ENCODE data around the gene PPFIA3.
A peak's percentile ranks its signal among the peaks of the same experiment; 100 is the strongest.
"Not testable (repeated sequence)": the region's sequence is repeated elsewhere in the genome, so short reads cannot be mapped to it uniquely, and the experiment has no call there.

The PPFIA3 gene

DNA sequence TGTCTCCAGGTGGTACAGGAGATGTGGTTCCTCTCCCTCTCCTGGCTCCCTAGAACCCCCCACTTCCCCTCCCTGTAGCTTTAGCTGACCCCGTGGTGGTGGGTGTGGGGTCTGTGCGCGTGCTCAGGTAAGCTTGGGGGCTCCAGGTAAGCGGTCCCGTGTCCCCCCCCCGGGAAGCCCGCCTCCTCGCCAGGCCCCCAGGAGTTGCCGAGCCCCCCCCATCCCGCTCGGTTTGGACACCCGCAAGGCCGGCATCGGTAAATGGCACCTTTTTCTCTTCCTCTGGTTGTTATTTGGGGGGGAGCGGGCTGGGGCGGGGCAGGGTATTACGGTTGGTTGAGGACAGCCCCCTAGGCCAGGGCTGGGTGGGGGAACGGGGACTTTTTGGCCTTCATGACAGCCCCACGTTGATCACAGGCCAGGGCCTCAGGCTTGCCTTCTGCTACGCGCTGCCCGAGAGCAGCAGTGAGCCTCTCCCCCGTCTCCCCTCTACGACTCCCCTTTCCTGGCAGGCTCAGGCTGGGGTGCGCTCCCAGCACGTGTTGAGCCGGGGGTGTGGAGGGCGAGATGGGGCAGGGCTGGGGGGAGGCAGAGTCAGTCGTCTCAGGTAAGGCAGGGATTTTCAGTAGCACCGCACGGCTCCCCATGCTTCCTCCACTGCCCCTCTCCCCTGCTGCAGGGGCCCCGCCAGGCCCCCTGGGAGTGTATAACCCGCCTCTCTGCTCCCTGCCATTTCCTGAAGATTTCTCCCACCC, 15.8 kb upstream of the PPFIA3 start:
- DNase-seq: no peak

- no peak for DNase-seq
Measured at GRCh38 chr19:49104229-49104864, 15.0 kb upstream of the PPFIA3 start.

- peak; percentile 16 to 64 (median 36) for DNase-seq
Measured at GRCh38 chr19:49106648-49107135, 12.7 kb upstream of the PPFIA3 start.

- DNase-seq: no peak
Measured at GRCh38 chr19:49107625-49108459, 11.5 kb upstream of the PPFIA3 start.

DNA sequence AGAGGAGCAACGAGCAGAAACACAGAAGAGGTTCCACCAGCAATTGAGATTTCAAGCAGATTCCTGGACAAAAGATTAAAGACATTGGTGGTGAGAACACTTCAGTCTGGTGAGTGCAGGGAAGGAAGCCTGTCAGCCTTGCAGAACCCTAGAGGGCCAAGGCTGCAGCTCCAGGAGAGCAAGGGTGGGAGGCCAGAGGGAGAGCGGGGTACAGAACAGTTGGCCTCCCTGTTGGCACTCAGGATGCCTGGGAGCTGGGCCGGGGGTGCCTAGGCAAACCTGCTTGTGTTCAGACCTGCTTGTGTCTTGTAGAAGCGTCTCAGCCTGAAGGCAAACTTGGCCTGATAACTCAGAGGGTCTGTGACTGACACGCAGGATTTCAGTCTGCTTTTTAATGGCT, 10.3 kb upstream of the PPFIA3 start:
- no peak for DNase-seq

DNA sequence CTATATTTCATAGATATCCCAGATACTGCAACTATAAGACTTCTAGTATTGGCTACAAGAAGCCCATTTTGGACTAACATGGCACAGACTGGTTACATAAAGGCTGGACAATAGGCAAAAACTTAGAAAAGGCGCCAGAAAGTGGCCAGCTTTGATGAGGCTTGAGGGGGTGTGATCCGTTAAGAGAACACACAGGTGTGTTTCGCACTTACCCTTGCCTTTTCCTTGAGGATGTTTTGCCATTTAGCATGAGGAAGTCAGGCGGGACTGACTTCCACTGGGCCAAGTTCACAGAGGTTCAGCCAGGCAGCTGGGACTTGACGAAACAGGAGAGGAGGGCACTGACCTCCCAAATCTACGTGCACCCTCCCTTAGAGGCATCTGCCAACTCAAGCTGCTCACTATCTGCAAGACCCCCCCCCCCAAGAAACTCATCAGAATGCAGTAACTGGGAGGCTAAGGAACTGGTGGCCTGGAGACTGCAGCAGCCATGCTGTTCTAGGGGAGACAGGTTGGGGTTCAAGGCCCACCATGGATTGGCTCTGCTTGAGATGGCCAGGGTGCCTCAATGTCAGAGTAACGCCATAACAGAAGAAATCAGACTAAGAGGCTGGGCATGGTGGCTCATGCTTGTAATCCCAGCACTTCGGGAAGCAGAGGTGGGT, 9.6 kb upstream of the PPFIA3 start:
- DNase-seq: no peak

GRCh38 chr19:49110567-49110966, 8.8 kb upstream of the PPFIA3 start:
- DNase-seq: no peak

DNA sequence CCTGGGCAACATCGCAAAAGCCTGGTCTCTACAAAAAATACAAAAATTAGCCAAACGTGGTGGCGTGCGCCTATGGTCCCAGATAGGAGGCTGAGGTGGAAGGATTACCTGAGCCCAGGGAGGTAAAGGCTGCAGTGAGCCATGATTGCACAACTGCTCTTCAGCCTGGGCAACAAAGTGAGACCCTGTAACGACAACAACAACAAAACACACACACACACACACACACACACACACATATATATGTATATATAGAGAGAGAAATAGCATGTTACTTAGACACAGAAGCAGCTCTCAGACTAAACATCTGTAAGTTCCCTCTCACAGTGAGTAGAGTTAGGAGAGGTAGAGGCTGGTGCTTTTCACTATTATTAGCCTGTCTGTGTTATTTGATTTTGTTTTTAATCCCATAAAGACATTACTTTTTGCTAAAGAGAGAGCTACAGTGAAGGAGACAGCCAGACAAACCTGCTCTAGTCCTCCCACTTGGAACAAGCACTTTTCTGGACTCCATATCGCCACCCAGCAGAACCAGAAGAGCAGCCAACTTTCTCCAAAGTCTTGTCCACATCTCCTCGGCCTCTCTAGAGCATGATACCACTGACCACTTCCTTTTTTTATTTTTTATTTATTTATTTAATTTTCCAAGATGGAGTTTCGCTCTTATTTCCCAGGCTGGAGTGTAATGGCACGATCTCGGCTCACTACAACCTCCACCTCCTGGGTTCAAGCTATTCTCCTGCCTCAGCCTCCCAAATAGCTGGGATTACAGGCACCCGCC, 7.9 kb upstream of the PPFIA3 start:
- DNase-seq: no peak

GRCh38 chr19:49113762-49114629, 5.3 kb upstream of the PPFIA3 start, which contains the start of gene LIN7B:
TSS of gene LIN7B (plus strand) at chr19:49114370. CDS start at chr19:49114405, 35 bp downstream.
- peak in 3 of 4 experiments; percentile 50 to 74 (median 57) for DNase-seq

DNA sequence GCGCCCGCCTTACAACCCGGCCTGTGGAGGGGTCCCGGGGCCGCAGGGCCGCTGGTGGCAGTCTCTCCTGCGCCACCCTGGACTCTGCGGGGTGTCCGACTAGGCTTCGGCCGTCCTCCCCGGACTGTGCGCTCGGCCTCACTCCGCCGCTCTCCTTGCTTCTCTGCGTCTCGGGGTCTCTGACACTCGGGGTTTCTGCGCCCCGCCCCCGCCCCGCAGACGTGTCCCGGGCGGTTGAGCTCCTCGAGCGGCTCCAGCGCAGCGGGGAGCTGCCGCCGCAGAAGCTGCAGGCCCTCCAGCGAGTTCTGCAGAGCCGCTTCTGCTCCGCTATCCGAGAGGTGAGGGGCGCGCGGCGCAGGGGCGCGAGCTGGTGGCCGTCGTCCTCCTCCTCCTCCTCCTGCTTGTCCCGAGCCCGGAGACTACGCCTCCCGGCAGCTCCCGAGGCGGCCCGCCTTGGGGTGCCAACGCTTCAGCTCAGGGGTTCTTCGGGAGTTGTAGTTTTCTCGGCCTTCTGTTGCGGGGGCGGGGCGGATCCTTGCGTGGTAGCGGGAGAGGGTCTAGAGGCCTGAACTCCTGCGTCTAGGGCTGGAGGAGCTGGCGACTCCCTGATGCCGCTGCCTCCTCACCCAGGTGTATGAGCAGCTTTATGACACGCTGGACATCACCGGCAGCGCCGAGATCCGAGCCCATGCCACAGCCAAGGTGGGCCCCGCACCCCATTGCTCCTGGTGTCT, 4.5 kb upstream of the PPFIA3 start:
- DNase-seq: peak in 2 of 4 experiments; percentile 11 to 49

GRCh38 chr19:49116544-49116943, 2.8 kb upstream of the PPFIA3 start:
- no peak for DNase-seq

- DNase-seq: no peak
Measured at GRCh38 chr19:49117677-49118564, 1.4 kb upstream of the PPFIA3 start.

- DNase-seq: peak; percentile 88 to 95 (median 90)
Measured at GRCh38 chr19:49118565-49119410, 556 bp upstream of the PPFIA3 start, which contains the start of gene C19orf73. TSS of gene C19orf73 (minus strand) at chr19:49119143. CDS start at chr19:49119022, 121 bp downstream.

GRCh38 chr19:49120325-49120683, 960 bp downstream of the PPFIA3 start:
- DNase-seq: no peak

- DNase-seq: no peak
Measured at GRCh38 chr19:49120868-49121267, 1.5 kb downstream of the PPFIA3 start.

DNA sequence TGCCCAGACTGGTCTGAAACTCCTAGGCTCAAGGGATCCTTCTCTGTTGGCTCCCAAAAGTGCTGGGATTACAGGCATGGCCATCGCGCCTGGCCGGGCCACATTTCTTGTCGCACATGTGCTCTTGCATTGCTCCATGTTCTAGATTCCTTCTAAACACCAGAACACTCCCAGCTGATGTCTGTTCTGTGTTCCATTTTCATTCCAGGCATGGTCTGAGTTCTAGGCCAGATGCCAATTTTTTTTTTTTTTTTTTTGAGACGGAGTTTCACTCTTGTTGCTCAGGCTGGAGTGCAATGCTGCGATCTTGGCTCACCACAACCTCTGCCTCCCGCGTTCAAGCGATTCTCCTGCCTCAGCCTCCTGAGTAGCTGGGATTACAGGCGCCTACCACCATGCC, 2.5 kb downstream of the PPFIA3 start:
- DNase-seq: not testable (repeated sequence)

DNA sequence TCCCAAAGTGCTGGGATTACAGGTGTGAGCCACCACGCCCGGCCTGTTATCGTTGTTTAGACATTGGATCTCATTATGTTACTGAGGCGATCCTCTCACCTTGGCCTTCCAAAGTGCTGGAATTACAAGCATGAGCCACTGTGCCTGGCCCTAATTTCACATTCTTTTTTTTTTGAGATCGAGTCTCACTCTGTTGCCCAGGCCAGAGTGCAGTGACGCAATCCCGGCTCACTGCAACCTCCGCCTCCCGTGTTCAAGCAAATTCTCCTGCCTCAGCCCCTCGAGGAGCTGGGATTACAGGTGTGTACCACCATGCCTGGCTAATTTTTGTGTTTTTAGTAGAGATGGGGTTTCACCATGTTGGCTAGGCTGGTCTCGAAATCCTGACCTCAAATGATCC, 3.9 kb downstream of the PPFIA3 start:
- not testable (repeated sequence) for DNase-seq
